Caco-2 (cell line): ENCODE data around the gene SEMA4C. TPM values are rescaled to one million over a fixed set of nuclear protein-coding genes. Genes with fewer than 3 reads are reported as not detected.

Experiments used
- BruUV-seq: library from RNA; stranded (reverse); fragments of 400-500 nt; replicated peaks from 2 replicates; lab custom pipeline; 2021; lab: Mats Ljungman, UMichigan
- CTCF ChIA-PET: fragments of 300-600 bp; sonication (Branson Sonifier 250); formaldehyde crosslinking; loops from one replicate; lab custom pipeline; 2022; ENCODE audit warnings: antibody characterized with exemption; lab: Charles Lee
- POLR2A ChIA-PET: fragments of 300-600 bp; sonication (Branson Sonifier 250); formaldehyde crosslinking; loops from one replicate; lab custom pipeline; 2022; ENCODE audit warnings: antibody characterized with exemption; lab: Charles Lee
- DNase-seq, 2 experiments: peaks; one replicate each; pipeline versions ENCODE4 v3.0.0 to v3.0.0-alpha.2; 2020 to 2022
- H3K27me3 ChIP-seq: replicated peaks from 2 replicates; pipeline ENCODE4 v1.6.0; 2011; ENCODE audit warnings: low read length; ENCODE audit not compliant: control insufficient read depth, insufficient read depth
- H3K36me3 ChIP-seq: 2 replicates; pipeline ENCODE4 v1.5.1; 2011; ENCODE audit warnings: low read length; ENCODE audit not compliant: control insufficient read depth, insufficient read depth
- H3K4me1 ChIP-seq: fragments of 250-450 bp; sonication (Bioruptor Pico); 2 replicates; pipeline ENCODE4 v1.5.1; 2020; ENCODE audit warnings: mild to moderate bottlenecking
- H3K4me3 ChIP-seq: 2 replicates; pipeline ENCODE4 v1.5.1; 2011; ENCODE audit warnings: low read depth, mild to moderate bottlenecking, control low read depth, low read length
- H3K9me3 ChIP-seq: fragments of 250-450 bp; sonication (Bioruptor Pico); 2 replicates; pipeline ENCODE4 v1.5.1; 2020; ENCODE audit warnings: mild to moderate bottlenecking, moderate library complexity
- H3K27ac Mint-ChIP-seq: one replicate; pipeline ENCODE4 v1.8.0; 2022; ENCODE audit warnings: mixed read lengths; ENCODE audit not compliant: unreplicated experiment
- H3K27me3 Mint-ChIP-seq: one replicate; pipeline ENCODE4 v1.8.0; 2022; ENCODE audit warnings: mixed read lengths; ENCODE audit not compliant: insufficient read depth, unreplicated experiment
- H3K36me3 Mint-ChIP-seq: one replicate; pipeline ENCODE4 v1.8.0; 2022; ENCODE audit warnings: mild to moderate bottlenecking, mixed read lengths; ENCODE audit not compliant: insufficient read depth, unreplicated experiment
- H3K4me1 Mint-ChIP-seq: one replicate; pipeline ENCODE4 v1.8.0; 2022; ENCODE audit warnings: low read depth, mixed read lengths; ENCODE audit not compliant: unreplicated experiment
- H3K4me3 Mint-ChIP-seq: one replicate; pipeline ENCODE4 v1.8.0; 2022; ENCODE audit warnings: mild to moderate bottlenecking, moderate library complexity, mixed read lengths; ENCODE audit not compliant: unreplicated experiment
- H3K9me3 Mint-ChIP-seq: one replicate; pipeline ENCODE4 v1.8.0; 2022; ENCODE audit warnings: mixed read lengths; ENCODE audit not compliant: unreplicated experiment
- intact Hi-C: fragments of 100-400 bp; cut with micrococcal nuclease; formaldehyde crosslinking; loops from one replicate; pipeline ENCODE4 v1.10.0; 2022; ENCODE audit not compliant: unreplicated experiment
- total RNA-seq: library from RNA; stranded (reverse); gene quantifications from 2 replicates; pipeline ENCODE4 v1.2.3, GENCODE V29; 2022
- TF ChIP-seq, protein P1 (sequence below), 2 experiments: fragments of 200-600 bp in 1 of 2; IDR thresholded peaks; 1 replicate in 1 of 2; 2 replicates in 1 of 2; pipeline versions ENCODE4 v1.5.1 to v1.8.0; 2011 to 2022; ENCODE audit warnings: antibody characterized with exemption in 1 of 2, control low read depth in 1 of 2, inconsistent platforms in 1 of 2, low read depth in 1 of 2, low read length in 1 of 2, mild to moderate bottlenecking in 1 of 2, moderate library complexity in 1 of 2; ENCODE audit not compliant: insufficient read depth in 1 of 2, severe bottlenecking in 1 of 2, unreplicated experiment in 1 of 2

The SEMA4C gene
- total RNA-seq, 1 experiment from 2014 or later, result 29.9 TPM

DNA sequence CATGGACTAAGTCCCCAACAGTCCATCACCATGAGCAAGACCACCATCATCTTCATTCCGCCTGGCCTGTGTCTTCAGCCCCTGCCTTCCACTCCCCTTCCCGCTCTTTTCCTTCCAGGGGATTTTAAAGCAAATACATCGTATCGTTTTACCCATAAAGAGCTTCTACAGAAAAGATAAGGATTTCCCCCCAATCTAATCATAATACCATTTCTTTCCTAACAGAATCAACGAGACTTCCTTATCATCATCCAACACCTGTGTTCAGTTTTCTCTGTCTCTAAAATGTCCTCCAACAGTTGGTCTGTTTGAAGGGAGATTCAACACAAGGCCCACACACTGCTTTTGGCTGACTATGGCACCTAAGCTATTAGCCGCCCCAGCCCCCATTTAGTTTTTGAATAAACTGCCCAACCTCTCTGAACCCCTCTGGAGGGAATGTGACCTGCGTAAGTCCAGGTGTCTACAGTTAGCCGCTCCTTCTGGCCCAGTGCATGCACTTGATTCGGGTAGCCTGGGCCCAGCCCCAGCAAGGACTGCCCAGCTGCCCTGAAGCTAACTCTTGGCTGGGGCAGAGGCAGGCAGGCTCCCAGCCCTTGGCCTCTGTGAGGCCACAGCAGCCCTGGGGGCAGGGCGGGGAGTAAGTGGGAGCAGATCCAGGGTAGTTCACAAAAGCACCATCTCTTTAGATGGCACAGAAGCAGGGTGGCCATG is 25.3 kb upstream of the SEMA4C start:
- ChIA-PET POLR2A (no interaction called here), CTCF (interaction anchor here (0.8 kb wide), 1 partner anchor 37 kb away, joined by 5 read pairs; the partner anchor contains the start of gene ANKRD39)
- H3K4me3 ChIP-seq, result no peak overlapping the region
- Mint-ChIP-seq H3K27me3 (no peaks in the 10 kb centered on the region), H3K9me3 (no peaks in the 10 kb centered on the region), H3K4me3 (no peak overlapping the region), H3K27ac (no peak overlapping the region), H3K36me3 (no peaks in the 10 kb centered on the region), H3K4me1 (peaks cover 12% of the 10 kb centered on the region)
- no peaks in the 10 kb centered on the region for H3K27me3 ChIP-seq
- BruUV-seq, result no TSS peak
- peak in 1 of 2 experiments; percentile 30 for DNase-seq
- peaks cover 16% of the 10 kb centered on the region for H3K4me1 ChIP-seq
- TF ChIP-seq, protein P1, sequence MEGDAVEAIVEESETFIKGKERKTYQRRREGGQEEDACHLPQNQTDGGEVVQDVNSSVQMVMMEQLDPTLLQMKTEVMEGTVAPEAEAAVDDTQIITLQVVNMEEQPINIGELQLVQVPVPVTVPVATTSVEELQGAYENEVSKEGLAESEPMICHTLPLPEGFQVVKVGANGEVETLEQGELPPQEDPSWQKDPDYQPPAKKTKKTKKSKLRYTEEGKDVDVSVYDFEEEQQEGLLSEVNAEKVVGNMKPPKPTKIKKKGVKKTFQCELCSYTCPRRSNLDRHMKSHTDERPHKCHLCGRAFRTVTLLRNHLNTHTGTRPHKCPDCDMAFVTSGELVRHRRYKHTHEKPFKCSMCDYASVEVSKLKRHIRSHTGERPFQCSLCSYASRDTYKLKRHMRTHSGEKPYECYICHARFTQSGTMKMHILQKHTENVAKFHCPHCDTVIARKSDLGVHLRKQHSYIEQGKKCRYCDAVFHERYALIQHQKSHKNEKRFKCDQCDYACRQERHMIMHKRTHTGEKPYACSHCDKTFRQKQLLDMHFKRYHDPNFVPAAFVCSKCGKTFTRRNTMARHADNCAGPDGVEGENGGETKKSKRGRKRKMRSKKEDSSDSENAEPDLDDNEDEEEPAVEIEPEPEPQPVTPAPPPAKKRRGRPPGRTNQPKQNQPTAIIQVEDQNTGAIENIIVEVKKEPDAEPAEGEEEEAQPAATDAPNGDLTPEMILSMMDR (IDR thresholded peaks at IDR 0.05; ENCODE audit: insufficient read depth in 1 of 2, low read depth in 1 of 2, low read length in 1 of 2, severe bottlenecking in 1 of 2, unreplicated experiment in 1 of 2), result no peak
- H3K36me3 ChIP-seq, result no peaks in the 10 kb centered on the region
- H3K9me3 ChIP-seq, result no peaks in the 10 kb centered on the region
- intact Hi-C loops, result no loop called here

- Mint-ChIP-seq H3K9me3 (no peaks in the 10 kb centered on the region), H3K27me3 (no peaks in the 10 kb centered on the region), H3K4me3 (no peak overlapping the region), H3K4me1 (peaks cover 12% of the 10 kb centered on the region), H3K36me3 (no peaks in the 10 kb centered on the region), H3K27ac (no peak overlapping the region)
- Histone ChIP-seq H3K9me3 (no peaks in the 10 kb centered on the region), H3K27me3 (no peaks in the 10 kb centered on the region), H3K4me3 (no peak overlapping the region), H3K4me1 (peaks cover 19% of the 10 kb centered on the region), H3K36me3 (no peaks in the 10 kb centered on the region)
- intact Hi-C loops, result no loop called here
- DNase-seq, result no peak
- ChIA-PET CTCF (no interaction called here), POLR2A (no interaction called here)
- TF ChIP-seq, protein P1 (IDR thresholded peaks at IDR 0.05; ENCODE audit: insufficient read depth in 1 of 2, low read depth in 1 of 2, low read length in 1 of 2, severe bottlenecking in 1 of 2, unreplicated experiment in 1 of 2), result no peak
- no TSS peak for BruUV-seq
Observed at GRCh38 chr2:96894151-96894531, 24.3 kb upstream of the SEMA4C start.

DNA sequence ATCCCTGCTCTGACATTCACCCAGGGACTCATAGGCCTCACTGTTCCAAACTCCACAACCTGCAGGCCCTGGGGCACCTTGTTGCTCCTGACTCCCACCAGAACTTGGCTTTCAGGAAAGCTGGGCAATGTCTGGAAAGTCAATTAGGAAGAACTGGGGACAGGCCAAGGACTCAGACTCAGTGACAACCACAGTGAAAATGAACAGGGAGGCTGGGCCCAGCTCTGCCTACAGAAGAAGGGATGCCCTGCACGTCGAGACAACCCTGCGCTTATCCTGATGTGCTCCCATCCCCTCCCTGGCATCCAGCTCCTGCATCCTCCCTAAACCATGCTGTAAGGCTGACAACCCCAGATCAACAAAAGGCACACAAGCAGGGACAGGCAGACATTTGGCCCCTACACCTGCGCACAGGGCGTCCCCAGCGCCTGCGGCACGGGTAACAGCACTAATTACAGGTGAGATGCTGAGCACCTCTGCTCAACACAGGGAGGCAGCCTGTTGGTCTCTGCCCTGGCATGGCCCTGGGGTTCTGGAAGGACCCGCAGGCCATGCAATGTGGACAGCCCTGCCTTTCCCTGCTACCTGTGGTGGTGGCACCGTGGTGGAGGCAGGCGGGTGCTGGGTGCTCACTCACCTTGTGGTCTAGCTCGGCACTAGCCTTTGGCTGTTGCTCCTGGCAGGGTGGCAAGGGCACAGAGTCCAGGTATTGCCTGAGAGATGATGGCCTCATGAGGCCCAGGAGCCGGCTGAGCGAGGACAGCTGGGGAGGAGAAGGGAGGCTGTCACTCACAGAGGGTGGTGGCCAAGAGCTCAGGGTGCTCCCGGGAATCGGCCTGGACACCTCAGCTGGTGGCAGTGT is 23.6 kb upstream of the SEMA4C start:
- Histone ChIP-seq H3K27me3 (no peaks in the 10 kb centered on the region), H3K36me3 (no peaks in the 10 kb centered on the region), H3K9me3 (no peaks in the 10 kb centered on the region), H3K4me1 (peaks cover 24% of the 10 kb centered on the region), H3K4me3 (no peak overlapping the region)
- Mint-ChIP-seq H3K27me3 (no peaks in the 10 kb centered on the region), H3K27ac (no peak overlapping the region), H3K4me3 (no peak overlapping the region), H3K4me1 (peaks cover 13% of the 10 kb centered on the region), H3K9me3 (no peaks in the 10 kb centered on the region), H3K36me3 (no peaks in the 10 kb centered on the region)
- intact Hi-C loops, result no loop called here
- CTCF ChIA-PET, result no interaction called here
- DNase-seq, result peak in 1 of 2 experiments; percentile 25
- POLR2A ChIA-PET, result no interaction called here
- TF ChIP-seq, protein P1 (IDR thresholded peaks at IDR 0.05; ENCODE audit: insufficient read depth in 1 of 2, low read depth in 1 of 2, low read length in 1 of 2, severe bottlenecking in 1 of 2, unreplicated experiment in 1 of 2), result no peak
- BruUV-seq, result no TSS peak
